ENCODE results near the gene LAPTM4A.
A peak's percentile ranks its signal among the peaks of the same experiment; 100 is the strongest.

LAPTM4A gene

DNA sequence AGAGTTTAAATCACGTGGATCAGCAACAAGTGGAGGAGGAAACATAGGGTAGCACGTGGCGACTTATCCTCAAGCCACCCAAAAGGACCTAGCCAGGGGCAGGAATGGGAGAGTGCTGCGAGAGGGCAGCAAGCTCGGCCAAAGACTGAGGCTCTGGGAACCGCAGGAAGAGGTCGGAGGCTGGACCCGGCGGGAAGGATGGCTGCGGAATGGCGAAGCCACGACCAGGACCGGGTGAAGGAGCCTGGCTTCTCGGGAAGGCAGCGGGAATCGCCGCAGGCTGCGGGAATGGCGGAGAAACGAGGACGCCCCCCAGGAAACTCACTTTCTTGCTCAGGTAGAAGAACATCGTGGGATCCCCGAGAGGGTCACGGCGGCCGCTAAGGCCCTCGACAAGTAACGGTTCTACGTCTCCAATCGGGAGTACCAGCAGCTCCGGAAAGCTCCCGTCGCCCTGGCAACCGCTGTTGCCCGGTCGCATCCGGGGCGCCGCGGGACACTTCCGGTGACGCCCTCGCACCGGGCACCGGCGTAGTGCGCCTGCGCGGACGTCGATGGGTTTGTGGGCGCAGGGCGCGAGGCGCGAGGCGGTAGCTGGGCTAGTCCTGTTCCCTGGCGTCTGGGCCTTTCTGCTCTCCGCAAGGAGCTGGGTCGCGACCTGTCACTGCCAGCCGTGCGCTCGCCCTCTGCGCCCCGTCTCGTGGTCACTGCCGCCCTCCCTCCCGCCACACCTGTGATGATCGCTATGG lies 61.6 kb downstream of the LAPTM4A start, which contains the start of gene WDR35:
Gene WDR35 (minus strand): TSS at position 439 of the 749 bp plus-strand sequence. CDS start 90 bp downstream, at position 349.
- H3K4me3 ChIP-seq (ENCODE audit: low read depth, low read length), result peak within 1 kb of the TSS; percentile 87

GRCh38 chr2:19989342-19989666 lies 62.1 kb downstream of the LAPTM4A start:
- peak overlapping the region; percentile 87 for H3K4me3 ChIP-seq (ENCODE audit: low read depth, low read length)

GRCh38 chr2:19988600-19988999 lies 62.8 kb downstream of the LAPTM4A start:
- peak overlapping the region; percentile 87 for H3K4me3 ChIP-seq (ENCODE audit: low read depth, low read length)

GRCh38 chr2:19987936-19988335 lies 63.5 kb downstream of the LAPTM4A start:
- no peak overlapping the region for H3K4me3 ChIP-seq (ENCODE audit: low read depth, low read length)
